GM23338 (cell line): Measurements from ENCODE around the gene HTT.

ENCODE experiments used
- CREB1 ChIP-seq: fragments of 250-450 bp; sonication (Bioruptor Pico); IDR thresholded peaks from 2 replicates; pipeline ENCODE4 v1.5.0; 2020; ENCODE audit warnings: low read depth, mild to moderate bottlenecking, moderate library complexity
- CTCF ChIP-seq, 2 experiments: fragments of 200-600 bp in 1 of 2; sonication (generic) in 1 of 2; conservative IDR thresholded peaks; 2 replicates each; pipeline versions ENCODE4 v1.5.1 to v1.6.1; 2016 to 2017; ENCODE audit warnings: antibody characterized with exemption in 2 of 2, low read depth in 2 of 2, mild to moderate bottlenecking in 2 of 2, moderate library complexity in 1 of 2
- ETS1 ChIP-seq: IDR thresholded peaks from 2 replicates; pipeline ENCODE4 v1.6.1; 2016; ENCODE audit warnings: antibody characterized with exemption
- EZH2 ChIP-seq: fragments of 200-600 bp; sonication (generic); IDR thresholded peaks from one replicate; pipeline ENCODE4 v1.8.0; 2017; ENCODE audit warnings: antibody characterized with exemption, mild to moderate bottlenecking, low read depth; ENCODE audit not compliant: unreplicated experiment
- EZH2phosphoT487 ChIP-seq: fragments of 200-600 bp; sonication (generic); IDR thresholded peaks from one replicate; pipeline ENCODE4 v1.8.1; 2018; ENCODE audit warnings: antibody characterized with exemption; ENCODE audit not compliant: unreplicated experiment
- NANOG ChIP-seq: IDR thresholded peaks from 2 replicates; pipeline ENCODE4 v1.6.1; 2016; ENCODE audit warnings: antibody characterized with exemption, borderline replicate concordance
- POLR2AphosphoS5 ChIP-seq: IDR thresholded peaks from 2 replicates; pipeline ENCODE4 v1.6.1; 2016; ENCODE audit warnings: antibody characterized with exemption, low read depth
- ZNF114 ChIP-seq: fragments of 250-450 bp; sonication (Bioruptor Pico); IDR thresholded peaks from 2 replicates; pipeline ENCODE4 v1.5.0; 2020; ENCODE audit warnings: mild to moderate bottlenecking, moderate library complexity
- TF ChIP-seq, protein P1 (sequence below): IDR thresholded peaks from one replicate; pipeline ENCODE4 v1.6.1; 2018; ENCODE audit warnings: antibody characterized with exemption; ENCODE audit not compliant: unreplicated experiment

- TF ChIP-seq EZH2phosphoT487 (no peak), CTCF (conservative IDR thresholded peaks at IDR 0.05; ENCODE audit: low read depth in 2 of 2) (no peak), POLR2AphosphoS5 (no peak), EZH2 (no peak), ZNF114 (CRISPR knock-in tag) (no peak), CREB1 (CRISPR knock-in tag) (no peak), ETS1 (no peak), NANOG (no peak)
- TF ChIP-seq, protein P1, sequence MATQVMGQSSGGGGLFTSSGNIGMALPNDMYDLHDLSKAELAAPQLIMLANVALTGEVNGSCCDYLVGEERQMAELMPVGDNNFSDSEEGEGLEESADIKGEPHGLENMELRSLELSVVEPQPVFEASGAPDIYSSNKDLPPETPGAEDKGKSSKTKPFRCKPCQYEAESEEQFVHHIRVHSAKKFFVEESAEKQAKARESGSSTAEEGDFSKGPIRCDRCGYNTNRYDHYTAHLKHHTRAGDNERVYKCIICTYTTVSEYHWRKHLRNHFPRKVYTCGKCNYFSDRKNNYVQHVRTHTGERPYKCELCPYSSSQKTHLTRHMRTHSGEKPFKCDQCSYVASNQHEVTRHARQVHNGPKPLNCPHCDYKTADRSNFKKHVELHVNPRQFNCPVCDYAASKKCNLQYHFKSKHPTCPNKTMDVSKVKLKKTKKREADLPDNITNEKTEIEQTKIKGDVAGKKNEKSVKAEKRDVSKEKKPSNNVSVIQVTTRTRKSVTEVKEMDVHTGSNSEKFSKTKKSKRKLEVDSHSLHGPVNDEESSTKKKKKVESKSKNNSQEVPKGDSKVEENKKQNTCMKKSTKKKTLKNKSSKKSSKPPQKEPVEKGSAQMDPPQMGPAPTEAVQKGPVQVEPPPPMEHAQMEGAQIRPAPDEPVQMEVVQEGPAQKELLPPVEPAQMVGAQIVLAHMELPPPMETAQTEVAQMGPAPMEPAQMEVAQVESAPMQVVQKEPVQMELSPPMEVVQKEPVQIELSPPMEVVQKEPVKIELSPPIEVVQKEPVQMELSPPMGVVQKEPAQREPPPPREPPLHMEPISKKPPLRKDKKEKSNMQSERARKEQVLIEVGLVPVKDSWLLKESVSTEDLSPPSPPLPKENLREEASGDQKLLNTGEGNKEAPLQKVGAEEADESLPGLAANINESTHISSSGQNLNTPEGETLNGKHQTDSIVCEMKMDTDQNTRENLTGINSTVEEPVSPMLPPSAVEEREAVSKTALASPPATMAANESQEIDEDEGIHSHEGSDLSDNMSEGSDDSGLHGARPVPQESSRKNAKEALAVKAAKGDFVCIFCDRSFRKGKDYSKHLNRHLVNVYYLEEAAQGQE: no peak
Observed at GRCh38 chr4:3158841-3159240, 84.4 kb downstream of the HTT start.
